ENCODE data around the gene FAM83F.
A peak's percentile ranks its signal among the peaks of the same experiment; 100 is the strongest.

FAM83F gene

DNA sequence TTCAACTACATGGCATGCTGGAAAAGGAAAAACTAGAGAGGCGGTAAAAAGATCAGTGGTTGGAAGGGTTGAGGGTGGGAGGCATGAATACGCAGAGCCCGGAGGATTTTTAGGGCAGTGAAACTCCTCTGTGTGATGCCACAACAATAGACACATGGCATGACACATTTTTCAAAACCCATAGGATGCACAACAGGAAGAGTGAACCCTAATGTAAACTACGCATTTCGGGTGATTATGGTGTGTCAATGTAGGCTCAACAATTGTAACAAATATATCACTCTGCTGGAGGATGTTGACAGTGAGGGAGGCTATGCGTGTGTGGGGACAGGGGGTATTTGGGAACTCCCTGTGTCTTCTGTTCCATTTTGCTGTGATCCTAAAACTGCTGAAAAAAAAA lies 15.7 kb upstream of the FAM83F start:
- DNase-seq (ENCODE audit: low read depth): no peak
- TF ChIP-seq, protein P1, sequence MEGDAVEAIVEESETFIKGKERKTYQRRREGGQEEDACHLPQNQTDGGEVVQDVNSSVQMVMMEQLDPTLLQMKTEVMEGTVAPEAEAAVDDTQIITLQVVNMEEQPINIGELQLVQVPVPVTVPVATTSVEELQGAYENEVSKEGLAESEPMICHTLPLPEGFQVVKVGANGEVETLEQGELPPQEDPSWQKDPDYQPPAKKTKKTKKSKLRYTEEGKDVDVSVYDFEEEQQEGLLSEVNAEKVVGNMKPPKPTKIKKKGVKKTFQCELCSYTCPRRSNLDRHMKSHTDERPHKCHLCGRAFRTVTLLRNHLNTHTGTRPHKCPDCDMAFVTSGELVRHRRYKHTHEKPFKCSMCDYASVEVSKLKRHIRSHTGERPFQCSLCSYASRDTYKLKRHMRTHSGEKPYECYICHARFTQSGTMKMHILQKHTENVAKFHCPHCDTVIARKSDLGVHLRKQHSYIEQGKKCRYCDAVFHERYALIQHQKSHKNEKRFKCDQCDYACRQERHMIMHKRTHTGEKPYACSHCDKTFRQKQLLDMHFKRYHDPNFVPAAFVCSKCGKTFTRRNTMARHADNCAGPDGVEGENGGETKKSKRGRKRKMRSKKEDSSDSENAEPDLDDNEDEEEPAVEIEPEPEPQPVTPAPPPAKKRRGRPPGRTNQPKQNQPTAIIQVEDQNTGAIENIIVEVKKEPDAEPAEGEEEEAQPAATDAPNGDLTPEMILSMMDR (conservative IDR thresholded peaks at IDR 0.05; ENCODE audit: control insufficient read depth, insufficient read depth, low read depth, low read length): no peak
- no peak overlapping the region for H3K4me3 ChIP-seq (ENCODE audit: control insufficient read depth, low read depth, low read length)

DNA sequence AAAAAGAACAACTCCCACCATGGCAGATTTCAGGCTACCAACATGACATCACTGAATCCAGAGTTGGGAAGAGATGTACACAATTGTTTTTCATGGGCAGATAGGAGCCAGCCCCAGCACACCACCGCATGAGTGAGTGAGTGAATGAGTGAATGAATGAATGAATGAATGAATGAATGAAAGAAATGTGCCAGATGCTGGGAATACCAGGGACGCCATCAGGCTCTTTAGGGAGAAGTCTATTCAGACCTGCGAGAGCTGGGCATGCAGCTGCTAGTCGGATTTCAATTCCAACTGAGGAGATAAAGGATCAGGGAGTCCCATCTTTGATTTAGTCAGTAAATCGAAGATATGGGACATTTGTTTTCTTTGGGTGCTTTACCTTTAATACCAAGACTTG lies 15.3 kb upstream of the FAM83F start:
- DNase-seq (ENCODE audit: low read depth): no peak
- no peak overlapping the region for H3K4me3 ChIP-seq (ENCODE audit: control insufficient read depth, low read depth, low read length)
- TF ChIP-seq, protein P1 (conservative IDR thresholded peaks at IDR 0.05; ENCODE audit: control insufficient read depth, insufficient read depth, low read depth, low read length): no peak

DNA sequence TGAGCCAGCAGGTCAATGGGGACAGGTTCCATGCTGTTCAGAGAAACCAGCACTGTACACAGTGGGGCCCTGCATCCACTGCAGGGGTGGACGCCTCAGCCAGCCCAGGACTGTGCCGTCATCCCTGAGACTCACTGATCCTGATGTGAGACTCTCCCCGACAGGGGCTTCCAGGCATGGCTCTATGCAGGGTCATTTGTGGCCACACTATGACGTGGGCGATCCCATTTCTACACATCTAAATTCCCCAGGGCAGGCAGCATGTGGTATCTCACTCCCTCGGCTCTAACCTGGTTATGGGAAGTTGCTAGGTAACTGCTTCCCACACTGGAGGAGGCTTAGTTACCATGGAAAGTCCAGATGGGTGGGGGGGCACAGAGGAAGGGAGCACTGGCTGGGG lies 14.2 kb upstream of the FAM83F start:
- no peak overlapping the region for H3K4me3 ChIP-seq (ENCODE audit: control insufficient read depth, low read depth, low read length)
- TF ChIP-seq, protein P1 (conservative IDR thresholded peaks at IDR 0.05; ENCODE audit: control insufficient read depth, insufficient read depth, low read depth, low read length): no peak
- DNase-seq (ENCODE audit: low read depth): peak; percentile 43

DNA sequence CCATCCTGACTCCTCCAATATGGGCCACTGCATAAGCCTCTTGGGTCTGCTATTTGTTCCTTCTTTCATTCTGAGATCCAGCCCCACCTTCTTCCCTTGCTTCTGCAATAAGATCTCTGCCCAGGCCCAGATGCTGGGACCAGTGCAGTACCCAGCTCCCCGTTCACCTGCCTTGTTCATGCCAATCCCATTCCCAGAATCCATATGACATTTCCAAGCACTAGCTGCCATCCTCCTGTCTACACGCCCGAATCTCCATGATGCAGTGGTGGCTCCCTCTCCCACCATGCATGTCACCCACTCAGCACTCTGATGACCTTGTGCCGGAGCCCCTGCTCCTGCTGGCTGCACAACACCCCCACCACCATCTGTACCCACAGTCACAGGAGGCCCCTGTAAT lies 11.4 kb upstream of the FAM83F start:
- no peak overlapping the region for H3K4me3 ChIP-seq (ENCODE audit: control insufficient read depth, low read depth, low read length)
- DNase-seq (ENCODE audit: low read depth): no peak
- TF ChIP-seq, protein P1 (conservative IDR thresholded peaks at IDR 0.05; ENCODE audit: control insufficient read depth, insufficient read depth, low read depth, low read length): no peak

DNA sequence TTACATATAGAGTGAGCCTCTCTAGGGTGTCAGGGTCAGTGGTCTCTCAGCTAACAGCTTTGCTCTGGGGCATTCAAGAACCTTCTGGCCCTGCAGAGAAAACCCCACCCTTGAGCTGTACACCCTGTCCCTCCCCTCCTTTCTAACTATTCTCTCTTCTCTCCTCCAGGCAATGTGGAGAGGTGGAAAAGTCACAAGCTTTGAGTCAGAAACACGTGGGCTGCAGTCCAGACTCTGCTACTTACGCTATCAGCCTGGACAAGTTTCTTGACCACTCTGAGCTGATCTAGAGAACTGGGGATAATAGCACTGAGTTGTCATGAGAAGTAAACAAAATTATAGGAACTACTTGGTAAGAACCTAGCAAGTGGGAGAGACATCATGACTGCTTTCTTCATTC lies 10.7 kb upstream of the FAM83F start:
- H3K4me3 ChIP-seq (ENCODE audit: control insufficient read depth, low read depth, low read length): no peak overlapping the region
- TF ChIP-seq, protein P1 (conservative IDR thresholded peaks at IDR 0.05; ENCODE audit: control insufficient read depth, insufficient read depth, low read depth, low read length): no peak
- DNase-seq (ENCODE audit: low read depth): peak; percentile 60

DNA sequence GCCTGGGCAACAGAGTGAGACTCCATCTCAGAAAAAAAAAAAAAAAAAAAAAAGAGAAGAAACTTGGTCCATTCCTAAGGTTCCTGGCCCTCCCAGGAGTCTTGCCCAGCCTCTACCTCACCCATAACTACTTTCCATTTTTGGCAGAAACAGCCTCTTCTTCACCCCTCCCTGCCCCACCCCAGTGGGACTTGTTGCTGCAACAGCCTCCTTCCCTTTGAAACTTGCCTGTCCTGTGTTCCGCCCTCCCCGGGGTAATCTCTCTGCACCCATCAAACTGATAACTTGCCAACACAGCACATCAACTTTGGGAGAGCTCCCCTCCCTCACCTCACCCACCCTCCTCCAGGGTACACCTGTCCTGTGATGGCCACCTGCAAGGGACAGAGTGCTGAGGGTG lies 10.0 kb upstream of the FAM83F start:
- TF ChIP-seq, protein P1 (conservative IDR thresholded peaks at IDR 0.05; ENCODE audit: control insufficient read depth, insufficient read depth, low read depth, low read length): no peak
- no peak for DNase-seq (ENCODE audit: low read depth)
- H3K4me3 ChIP-seq (ENCODE audit: control insufficient read depth, low read depth, low read length): no peak overlapping the region

DNA sequence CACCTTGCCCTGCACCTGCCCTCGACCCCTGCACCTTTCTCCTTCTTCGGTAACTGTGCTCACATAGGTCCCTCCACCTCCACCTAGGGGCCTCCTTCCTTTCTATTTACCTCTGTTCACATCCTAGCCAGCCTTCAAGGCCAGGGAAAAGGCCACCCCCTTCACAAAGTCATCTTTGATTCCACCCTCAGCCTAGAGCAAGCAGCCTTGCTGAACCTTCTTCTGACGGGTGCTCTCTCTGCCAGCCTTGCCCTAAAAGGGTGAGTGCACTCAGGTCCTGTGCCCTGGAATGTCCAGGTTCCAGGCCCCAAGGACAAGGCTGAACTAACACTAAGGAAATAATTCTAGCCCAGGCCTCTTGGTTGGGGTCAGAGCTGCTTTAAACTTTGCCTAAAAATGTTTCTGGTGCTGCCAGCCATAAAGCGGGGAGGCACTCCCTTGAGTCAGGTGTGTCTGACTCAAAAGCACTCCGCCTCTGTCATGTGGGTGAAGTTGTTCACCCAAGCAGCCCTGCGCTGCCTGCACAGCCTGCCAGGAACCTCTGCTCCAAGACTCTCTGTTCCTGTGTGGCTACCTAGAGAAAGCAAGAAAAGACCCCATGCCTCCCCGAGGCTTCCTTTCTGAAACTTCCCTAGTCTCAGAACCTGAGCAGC lies 9.2 kb upstream of the FAM83F start:
- no peak overlapping the region for H3K4me3 ChIP-seq (ENCODE audit: control insufficient read depth, low read depth, low read length)
- TF ChIP-seq, protein P1 (conservative IDR thresholded peaks at IDR 0.05; ENCODE audit: control insufficient read depth, insufficient read depth, low read depth, low read length): no peak
- no peak for DNase-seq (ENCODE audit: low read depth)
